K562 (cell line): ENCODE measurements around the gene CACNA1I. TPM values are rescaled to one million over a fixed set of nuclear protein-coding genes. Genes with fewer than 3 reads are reported as not detected.

ENCODE experiments used
- BACH1 ChIP-seq: fragments of 200-800 bp; sonication (Bioruptor generic); IDR thresholded peaks from 2 replicates; pipeline ENCODE4 v1.6.1; 2016; ENCODE audit warnings: missing genetic modification characterization, missing compliant biosample characterization
- BRF2 ChIP-seq: IDR thresholded peaks from 3 replicates; pipeline ENCODE4 v1.6.1; 2011; ENCODE audit warnings: borderline replicate concordance, mild to moderate bottlenecking; ENCODE audit not compliant: insufficient read length, insufficient read depth
- E2F6 ChIP-seq, 2 experiments: IDR thresholded peaks; 2 replicates each; pipeline ENCODE4 v1.6.1; 2011; ENCODE audit warnings: borderline replicate concordance in 1 of 2, control low read depth in 1 of 2, low read depth in 1 of 2, low read length in 1 of 2, mild to moderate bottlenecking in 1 of 2, mixed read lengths in 1 of 2, moderate library complexity in 1 of 2; ENCODE audit not compliant: insufficient read depth in 1 of 2, insufficient read length in 1 of 2, poor library complexity in 1 of 2, severe bottlenecking in 1 of 2; ENCODE audit errors: extremely low read depth in 1 of 2
- EGR1 ChIP-seq: fragments of 450-650 bp; conservative IDR thresholded peaks from 2 replicates; pipeline ENCODE4 v1.6.1; 2017; ENCODE audit warnings: mild to moderate bottlenecking
- ESRRB ChIP-seq: fragments of 250-450 bp; sonication (Bioruptor Pico); IDR thresholded peaks from 2 replicates; pipeline ENCODE4 v1.5.0; 2020; ENCODE audit warnings: mild to moderate bottlenecking, moderate library complexity, borderline replicate concordance
- ETS1 ChIP-seq: conservative IDR thresholded peaks from 2 replicates; pipeline ENCODE4 v1.6.1; 2011; ENCODE audit warnings: low read depth, mild to moderate bottlenecking, low read length; ENCODE audit not compliant: control insufficient read depth
- HDAC2 ChIP-seq: fragments of 450-650 bp; IDR thresholded peaks from 2 replicates; pipeline ENCODE4 v1.6.1; 2016; ENCODE audit warnings: mild to moderate bottlenecking
- MAZ ChIP-seq, 2 experiments: fragments of 450-650 bp in 1 of 2; sonication (generic) in 1 of 2; formaldehyde crosslinking; IDR thresholded peaks in 1 of 2; conservative IDR thresholded peaks in 1 of 2; 2 replicates each; pipeline versions ENCODE4 v1.4.0 to v1.5.0; 2020; ENCODE audit warnings: mild to moderate bottlenecking in 1 of 2, missing genetic modification reagents in 1 of 2
- NEUROD1 ChIP-seq: fragments of 150-350 bp; IDR thresholded peaks from 2 replicates; pipeline ENCODE4 v1.6.1; 2014; ENCODE audit warnings: borderline replicate concordance, low read length, low read depth; ENCODE audit not compliant: partially characterized antibody
- PTBP1 ChIP-seq: fragments of 200-400 bp; formaldehyde crosslinking; IDR thresholded peaks from 2 replicates; pipeline ENCODE4 v1.6.1; 2017; ENCODE audit warnings: low read depth, low read length
- RAD21 ChIP-seq, 2 experiments: fragments of 250-450 bp in 1 of 2; fragments of 450-650 bp in 1 of 2; sonication (Bioruptor Pico) in 1 of 2; formaldehyde crosslinking in 1 of 2; IDR thresholded peaks in 1 of 2; conservative IDR thresholded peaks in 1 of 2; 2 replicates each; pipeline versions ENCODE4 v1.4.0 to v1.8.0; 2020 to 2022; ENCODE audit warnings: mild to moderate bottlenecking in 2 of 2, moderate library complexity in 1 of 2
- THAP12 ChIP-seq: fragments of 250-450 bp; sonication (Bioruptor Pico); IDR thresholded peaks from 2 replicates; pipeline ENCODE4 v1.9.0; 2021; ENCODE audit warnings: mild to moderate bottlenecking, inconsistent platforms
- THRA ChIP-seq: fragments of 450-650 bp; IDR thresholded peaks from 2 replicates; pipeline ENCODE4 v1.6.1; 2017; ENCODE audit warnings: mild to moderate bottlenecking, moderate library complexity
- ZNF740 ChIP-seq, 3 experiments: fragments of 200-800 bp in 1 of 3; sonication (Bioruptor generic) in 1 of 3; sonication (generic) in 1 of 3; formaldehyde crosslinking in 1 of 3; IDR thresholded peaks; 2 replicates each; pipeline versions ENCODE4 v1.6.1 to v1.8.0; 2016 to 2022; ENCODE audit warnings: mild to moderate bottlenecking in 2 of 3, missing compliant biosample characterization in 2 of 3, missing genetic modification characterization in 2 of 3, missing genetic modification reagents in 1 of 3
- ZNF778 ChIP-seq: fragments of 450-650 bp; formaldehyde crosslinking; IDR thresholded peaks from 2 replicates; pipeline ENCODE4 v1.4.0; 2020; ENCODE audit warnings: mild to moderate bottlenecking, moderate library complexity
- polyA plus RNA-seq, 8 experiments: library from polyadenylated mRNA; depleted of rRNA in 4 of 8; stranded (reverse) in 5 of 8; unstranded in 3 of 8; fragments of >200 nt; fragmentation: Nextera tagmentation in 2 of 8; fragmentation: Illumina TruSeq in 1 of 8; extraction: Ambion mirVana in 2 of 8; extraction: Trizol in 1 of 8; gene quantifications; 2 replicates each; pipeline versions ENCODE4 v1.2.1 to v1.2.3, GENCODE V29; 2011 to 2014; ENCODE audit warnings: inconsistent platforms in 1 of 8, missing spikeins in 1 of 8
- total RNA-seq, 7 experiments: library from RNA; depleted of rRNA in 6 of 7; stranded (reverse); fragments of >200 nt in 6 of 7; fragmentation: Illumina TruSeq in 2 of 7; extraction: Trizol in 2 of 7; gene quantifications; 2 replicates each; pipeline versions ENCODE4 v1.2.1 to v1.2.3, GENCODE V29; 2011 to 2021; ENCODE audit warnings: low replicate concordance in 1 of 7

CACNA1I gene
- total and polyA plus RNA-seq, 9 of the 15 experiments (the other 6 are each of a cell fraction or from before 2014, with no cell fraction given), result 0.01 to 0.79 (median 0.32) TPM; not detected in 1

- TF ChIP-seq PTBP1, result no peak
- no peak for TF ChIP-seq MAZ (CRISPR knock-in tag; conservative IDR thresholded peaks at IDR 0.05 in 1 of 2, IDR thresholded peaks at IDR 0.05 in 1 of 2)
- no peak for TF ChIP-seq THAP12 (CRISPR knock-in tag)
- TF ChIP-seq ETS1, result no peak
- no peak for TF ChIP-seq BACH1 (tag)
- TF ChIP-seq RAD21 (CRISPR knock-in tag; conservative IDR thresholded peaks at IDR 0.05 in 1 of 2, IDR thresholded peaks at IDR 0.05 in 1 of 2), result no peak
- TF ChIP-seq E2F6 (IDR thresholded peaks at IDR 0.05; ENCODE audit: borderline replicate concordance in 1 of 2, extremely low read depth in 1 of 2, insufficient read depth in 1 of 2, insufficient read length in 1 of 2, low read depth in 1 of 2, low read length in 1 of 2, poor library complexity in 1 of 2, severe bottlenecking in 1 of 2), result peak; percentile 64 to 72
- TF ChIP-seq HDAC2, result 0 out of 2 replicates have a peak, but pooled peaks have one; percentile 23
- peak; percentile 95 for TF ChIP-seq EGR1
- no peak for TF ChIP-seq THRA
- no peak for TF ChIP-seq ZNF740 (CRISPR knock-in tag; IDR thresholded peaks at IDR 0.05)
- TF ChIP-seq ZNF740 (tag; IDR thresholded peaks at IDR 0.05), result no peak
- TF ChIP-seq NEUROD1, result peak; percentile 46
- no peak for TF ChIP-seq ESRRB
- no peak for TF ChIP-seq BRF2
- TF ChIP-seq ZNF778 (CRISPR knock-in tag), result no peak
Measured at GRCh38 chr22:39625569-39626537, 55.3 kb downstream of the CACNA1I start (continued).
